ENCODE data around the gene CASP9.

The CASP9 gene

DNA sequence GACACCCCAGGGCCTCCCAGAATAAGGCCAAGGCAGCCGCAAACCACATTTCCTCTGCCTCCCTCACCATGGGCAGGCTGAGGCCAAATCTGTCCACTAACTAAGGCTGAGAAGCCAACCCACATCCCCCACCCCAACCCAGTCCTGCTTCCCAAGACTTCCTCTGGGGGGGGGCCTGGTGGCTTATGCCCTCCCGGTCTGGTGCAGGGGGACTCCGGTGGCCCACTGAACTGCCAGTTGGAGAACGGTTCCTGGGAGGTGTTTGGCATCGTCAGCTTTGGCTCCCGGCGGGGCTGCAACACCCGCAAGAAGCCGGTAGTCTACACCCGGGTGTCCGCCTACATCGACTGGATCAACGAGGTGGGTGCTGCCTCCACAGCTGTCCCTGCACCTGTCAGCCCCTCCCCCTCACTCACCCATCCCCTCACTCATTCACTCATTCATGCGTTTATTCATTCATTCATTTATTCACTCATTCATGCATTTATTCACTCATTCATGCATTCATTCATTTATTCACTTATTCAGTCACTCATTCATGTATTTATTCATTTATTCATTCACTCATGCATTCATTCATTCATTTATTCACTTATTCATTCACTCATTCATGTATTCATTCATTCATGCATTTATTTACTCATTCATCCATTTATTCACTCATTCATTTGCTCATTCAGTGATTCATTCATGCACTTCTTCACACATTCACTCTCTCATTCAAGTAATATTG lies 78.5 kb downstream of the CASP9 start:
- DNase-seq: no peak
- ATAC-seq: no peak

DNA sequence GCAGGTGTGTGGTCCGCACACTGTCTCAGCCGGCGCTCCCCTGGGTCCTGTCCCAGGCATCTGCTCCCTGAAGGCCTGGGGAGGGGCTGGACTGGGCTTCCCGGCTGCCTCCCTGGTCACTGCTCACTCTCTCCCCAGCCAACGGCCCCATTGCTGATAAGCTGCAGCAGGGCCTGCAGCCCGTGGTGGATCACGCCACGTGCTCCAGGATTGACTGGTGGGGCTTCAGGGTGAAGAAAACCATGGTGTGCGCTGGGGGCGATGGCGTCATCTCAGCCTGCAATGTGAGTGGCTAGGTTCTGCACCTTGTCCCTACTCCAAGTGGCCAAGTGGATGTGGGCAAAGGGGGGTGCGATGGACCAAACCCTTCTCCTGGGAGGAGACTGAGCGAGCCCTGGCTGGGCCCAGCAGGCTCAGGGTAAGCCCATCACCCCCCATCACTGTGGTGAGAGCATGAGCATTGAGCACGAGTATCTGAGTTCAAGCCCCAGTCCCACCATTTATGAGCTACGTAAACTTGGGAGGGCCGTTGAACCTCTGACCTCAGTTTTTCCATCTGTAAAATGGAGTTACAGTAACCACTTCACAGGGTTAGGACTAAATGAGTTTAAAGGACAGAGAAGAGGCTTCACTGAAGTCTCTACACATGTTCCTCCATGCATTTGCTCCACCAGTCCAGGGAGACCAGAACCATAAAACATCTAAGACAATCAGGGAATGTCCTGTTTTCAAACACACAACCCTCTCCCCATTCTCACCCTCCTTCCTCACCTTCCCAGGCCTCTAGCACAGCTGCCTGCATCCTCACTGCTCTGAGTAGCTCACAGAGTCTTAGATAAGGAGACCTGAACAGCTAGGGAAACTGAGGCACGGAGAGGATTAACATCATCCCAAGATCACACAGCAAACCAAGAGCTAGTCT lies 79.3 kb downstream of the CASP9 start:
- DNase-seq (no peak), ATAC-seq (peak; percentile 40)

DNA sequence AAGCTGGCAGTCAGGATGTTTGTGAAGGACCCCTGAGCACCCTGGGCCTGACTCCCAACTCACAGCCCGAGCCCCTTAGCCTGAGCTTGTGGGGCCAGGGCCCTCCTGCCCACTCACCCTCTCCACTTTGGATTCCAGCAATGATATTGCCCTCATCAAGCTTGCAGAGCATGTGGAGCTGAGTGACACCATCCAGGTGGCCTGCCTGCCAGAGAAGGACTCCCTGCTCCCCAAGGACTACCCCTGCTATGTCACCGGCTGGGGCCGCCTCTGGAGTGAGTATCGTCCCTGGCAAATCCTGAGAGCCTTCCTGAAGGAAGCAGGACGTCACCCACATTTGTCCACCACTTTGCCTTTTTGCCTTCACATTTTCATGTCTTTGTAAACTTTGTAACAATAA lies 80.7 kb downstream of the CASP9 start:
- DNase-seq (no peak), ATAC-seq (no peak)

DNA sequence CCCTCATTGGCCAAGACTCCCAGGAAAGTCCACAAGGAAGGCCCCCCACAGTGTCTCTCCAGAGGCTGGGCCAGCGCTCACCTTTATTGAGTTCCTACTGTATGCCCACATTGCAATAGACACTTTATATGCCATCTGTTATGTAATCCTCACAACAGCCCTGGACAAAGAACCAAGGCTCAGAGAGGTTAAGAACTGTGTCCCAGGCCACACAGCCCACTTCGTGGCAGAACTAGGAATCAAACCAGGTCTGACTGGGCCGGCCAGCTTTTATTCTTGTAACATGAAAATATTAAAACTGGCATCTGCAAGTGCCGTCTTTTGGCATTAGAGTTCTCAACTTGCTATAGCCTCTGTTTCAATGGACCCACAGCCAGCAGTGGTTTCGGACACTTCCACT lies 81.3 kb downstream of the CASP9 start:
- no peak for ATAC-seq

DNA sequence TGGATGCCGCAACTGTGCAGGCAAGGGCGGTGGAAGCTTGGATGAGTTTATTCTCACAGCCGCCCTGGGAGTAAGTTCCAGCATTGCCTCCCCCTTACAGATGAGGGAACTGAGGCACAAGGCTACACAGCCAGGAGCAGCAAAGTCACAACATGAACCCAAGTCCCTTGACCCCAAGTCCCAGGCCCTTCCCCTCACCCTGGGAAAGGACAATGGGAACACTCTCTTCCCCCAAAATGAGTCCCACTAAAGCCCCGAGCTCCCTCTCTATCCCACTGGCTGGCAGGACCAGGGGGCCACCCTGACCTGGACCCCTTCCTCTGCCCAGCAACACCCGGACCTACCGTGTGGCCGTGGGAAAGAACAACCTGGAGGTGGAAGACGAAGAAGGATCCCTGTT lies 81.9 kb downstream of the CASP9 start:
- no peak for ATAC-seq
- no peak for DNase-seq

More for the DNA sequence above, 81.3 kb downstream of the CASP9 start:
- DNase-seq: no peak
